HCT116 (cell line): Measurements from ENCODE around the gene FAT1. TPM values are rescaled to one million over a fixed set of nuclear protein-coding genes. Genes with fewer than 3 reads are reported as not detected.

Experiments
- ATAC-seq: fragments of 200-7000 bp; cut with Tn5 transposase; 2 replicates; pipeline ENCODE4 v1.9.1; 2020; ENCODE audit warnings: mild to moderate bottlenecking, moderate library complexity
- BruUV-seq: library from RNA; stranded (reverse); fragments of 400-500 nt; replicated peaks from 2 replicates; lab custom pipeline; 2021; lab: Mats Ljungman, UMichigan
- CTCF ChIA-PET: fragments of 300-600 bp; sonication (Branson Sonifier 250); formaldehyde crosslinking; loops from one replicate; lab custom pipeline; 2021; ENCODE audit warnings: antibody characterized with exemption; lab: Charles Lee
- POLR2A ChIA-PET: fragments of 300-600, 350-600 bp; sonication (Branson Sonifier 250); formaldehyde crosslinking; loops from one replicate; lab custom pipeline; 2021; ENCODE audit warnings: antibody characterized with exemption; lab: Charles Lee
- RAD21 ChIA-PET, 2 experiments: fragments of 300-600 bp; sonication (Branson Sonifier 250); formaldehyde crosslinking; loops; one replicate each; lab custom pipeline; 2023; ENCODE audit warnings: low total read pairs in 2 of 2; ENCODE audit not compliant: uncharacterized antibody in 2 of 2, unreplicated experiment in 2 of 2, low non-redundant PET in 1 of 2; lab: Charles Lee
- DNase-seq: peaks from one replicate; pipeline ENCODE4 v3.0.0-alpha.2; 2010; ENCODE audit warnings: low read depth, low spot score
- H2AFZ ChIP-seq: fragments of 200-600 bp; shearing (Covaris generic), sonication (generic); 2 replicates; pipeline ENCODE4 v1.6.1; 2017; ENCODE audit warnings: low read depth, mixed run types, mixed read lengths, antibody characterized with exemption, low read length; ENCODE audit not compliant: poor library complexity, severe bottlenecking
- H3K27ac ChIP-seq: 2 replicates; pipeline ENCODE4 v1.5.1; 2012; ENCODE audit warnings: low read depth, low read length
- H3K27me3 ChIP-seq: fragments of 200-600 bp; sonication (generic); 2 replicates; pipeline ENCODE4 v1.6.1; 2016; ENCODE audit warnings: mixed run types, low read length, mixed read lengths; ENCODE audit not compliant: insufficient read depth
- H3K36me3 ChIP-seq, 2 experiments: fragments of 200-500 bp in 1 of 2; fragments of 200-600 bp in 1 of 2; sonication (Bioruptor generic) in 1 of 2; sonication (generic) in 1 of 2; 2 replicates each; pipeline versions ENCODE4 v1.5.1 to v1.6.1; 2014 to 2016; ENCODE audit warnings: low read length in 2 of 2, inconsistent platforms in 1 of 2, mixed read lengths in 1 of 2, mixed run types in 1 of 2; ENCODE audit not compliant: insufficient read depth in 2 of 2, control insufficient read depth in 1 of 2
- H3K4me1 ChIP-seq, 2 experiments: fragments of 200-600 bp in 1 of 2; sonication (generic) in 1 of 2; 2 replicates each; pipeline versions ENCODE4 v1.5.1 to v1.6.1; 2012 to 2017; ENCODE audit warnings: low read length in 2 of 2, inconsistent platforms in 1 of 2, mild to moderate bottlenecking in 1 of 2, mixed read lengths in 1 of 2, mixed run types in 1 of 2, moderate library complexity in 1 of 2; ENCODE audit not compliant: insufficient read depth in 2 of 2, control insufficient read depth in 1 of 2
- H3K4me2 ChIP-seq: fragments of 200-600 bp; sonication (generic); 2 replicates; pipeline ENCODE4 v1.6.1; 2017; ENCODE audit warnings: mixed run types, low read length, mixed read lengths
- H3K4me3 ChIP-seq, 2 experiments: fragments of 200-600 bp in 1 of 2; sonication (generic) in 1 of 2; replicated peaks in 1 of 2; 2 replicates each; pipeline ENCODE4 v1.5.1; 2011 to 2016; ENCODE audit warnings: low read length in 2 of 2, control low read depth in 1 of 2, low read depth in 1 of 2, mild to moderate bottlenecking in 1 of 2, mixed read lengths in 1 of 2, mixed run types in 1 of 2
- H3K79me2 ChIP-seq: fragments of 200-600 bp; sonication (generic); 2 replicates; pipeline ENCODE4 v1.6.1; 2017; ENCODE audit warnings: mild to moderate bottlenecking, mixed run types, low read length, moderate library complexity, mixed read lengths; ENCODE audit not compliant: insufficient read depth
- H3K9ac ChIP-seq: fragments of 200-600 bp; sonication (generic); 2 replicates; pipeline ENCODE4 v1.6.1; 2016; ENCODE audit warnings: low read length, mixed read lengths
- H3K9me2 ChIP-seq: fragments of 200-600 bp; sonication (generic), shearing (Covaris generic); 2 replicates; pipeline ENCODE4 v1.6.1; 2017; ENCODE audit warnings: mixed run types, mild to moderate bottlenecking, moderate library complexity; ENCODE audit not compliant: insufficient read depth
- H3K9me3 ChIP-seq, 2 experiments: fragments of 200-500 bp in 1 of 2; fragments of 200-600 bp in 1 of 2; sonication (Bioruptor generic) in 1 of 2; sonication (generic) in 1 of 2; 2 replicates each; pipeline ENCODE4 v1.6.1; 2014 to 2017; ENCODE audit warnings: low read length in 2 of 2, mixed read lengths in 2 of 2, inconsistent platforms in 1 of 2, low read depth in 1 of 2, mild to moderate bottlenecking in 1 of 2, mixed run types in 1 of 2, moderate library complexity in 1 of 2; ENCODE audit not compliant: control insufficient read depth in 1 of 2, insufficient read depth in 1 of 2
- H4K20me1 ChIP-seq: fragments of 200-600 bp; sonication (generic), shearing (Covaris generic); 2 replicates; pipeline ENCODE4 v1.6.1; 2017; ENCODE audit warnings: mixed run types, mild to moderate bottlenecking, moderate library complexity; ENCODE audit not compliant: insufficient read depth
- CBX3 ChIP-seq: IDR thresholded peaks from 2 replicates; pipeline ENCODE4 v1.6.1; 2012; ENCODE audit warnings: low read depth
- CEBPB ChIP-seq: IDR thresholded peaks from 2 replicates; pipeline ENCODE4 v1.6.1; 2012; ENCODE audit warnings: low read depth
- CTCF ChIP-seq, 3 experiments: fragments of 200-600 bp in 1 of 3; sonication (generic) in 1 of 3; IDR thresholded peaks in 2 of 3; conservative IDR thresholded peaks in 1 of 3; 2 replicates each; pipeline ENCODE4 v1.5.1; 2012 to 2017; ENCODE audit warnings: low read depth in 2 of 3, low read length in 2 of 3, antibody characterized with exemption in 1 of 3, borderline replicate concordance in 1 of 3, control low read depth in 1 of 3, mild to moderate bottlenecking in 1 of 3, mixed read lengths in 1 of 3, mixed run types in 1 of 3, moderate library complexity in 1 of 3; ENCODE audit not compliant: insufficient read depth in 1 of 3
- EGR1 ChIP-seq: IDR thresholded peaks from 2 replicates; pipeline ENCODE4 v1.6.1; 2012; ENCODE audit warnings: low read depth
- ELF1 ChIP-seq: IDR thresholded peaks from 2 replicates; pipeline ENCODE4 v1.6.1; 2012; ENCODE audit warnings: low read depth, borderline replicate concordance
- EZH2 ChIP-seq: fragments of 200-600 bp; sonication (generic); IDR thresholded peaks from 2 replicates; pipeline ENCODE4 v1.6.1; 2017; ENCODE audit warnings: antibody characterized with exemption, mixed run types
- FOSL1 ChIP-seq: IDR thresholded peaks from 2 replicates; pipeline ENCODE4 v1.6.1; 2012; ENCODE audit warnings: low read depth
- JUND ChIP-seq: IDR thresholded peaks from 2 replicates; pipeline ENCODE4 v1.6.1; 2012
- POLR2A ChIP-seq: IDR thresholded peaks from 2 replicates; pipeline ENCODE4 v1.7.0; 2011; ENCODE audit warnings: borderline replicate concordance; ENCODE audit not compliant: insufficient read depth, insufficient read length; ENCODE audit errors: extremely low read depth
- REST ChIP-seq: IDR thresholded peaks from 2 replicates; pipeline ENCODE4 v1.6.1; 2012; ENCODE audit warnings: low read depth
- SP1 ChIP-seq: IDR thresholded peaks from 2 replicates; pipeline ENCODE4 v1.6.1; 2012; ENCODE audit warnings: low read depth
- YY1 ChIP-seq: IDR thresholded peaks from 2 replicates; pipeline ENCODE4 v1.6.1; 2011; ENCODE audit warnings: low read length, low read depth, moderate library complexity, mild to moderate bottlenecking; ENCODE audit not compliant: insufficient replicate concordance; ENCODE audit errors: extremely low read depth
- ZFX ChIP-seq: fragments of 450-650 bp; IDR thresholded peaks from 2 replicates; pipeline ENCODE4 v1.6.1; 2017
- intact Hi-C: fragments of 100-400 bp; cut with micrococcal nuclease; formaldehyde crosslinking; loops from 2 replicates; pipeline ENCODE4 v1.10.0; 2022
- total RNA-seq: library from RNA; stranded (reverse); gene quantifications from one replicate; pipeline ENCODE4 v1.2.1, GENCODE V29; 2021; ENCODE audit not compliant: unreplicated experiment

Gene FAT1
- total RNA-seq, 1 experiment from 2014 or later = 676 TPM

GRCh38 chr4:186604124-186604807, 119.4 kb downstream of the FAT1 start:
- DNase-seq (no peak), ATAC-seq (no peak)
- TF ChIP-seq CEBPB (no peak), CTCF (IDR thresholded peaks at IDR 0.05 in 2 of 3, conservative IDR thresholded peaks at IDR 0.05 in 1 of 3; ENCODE audit: borderline replicate concordance in 1 of 3, insufficient read depth in 1 of 3, low read depth in 2 of 3, low read length in 2 of 3) (no peak), SP1 (no peak)
- H3K27ac ChIP-seq = no peak overlapping the region
- H3K9me2 ChIP-seq = no peaks in the 10 kb centered on the region
- ChIA-PET CTCF (no interaction called here), RAD21 (no interaction called here), POLR2A (interaction anchor here (0.6 kb wide), 1 partner anchor 879 kb away, joined by 3 read pairs; no protein-coding TSS in a partner anchor)
- H3K9me3 ChIP-seq = no peaks in the 10 kb centered on the region
- H3K27me3 ChIP-seq = no peaks in the 10 kb centered on the region
- H2AFZ ChIP-seq = no peak overlapping the region
- peaks cover 99% of the 10 kb centered on the region for H3K79me2 ChIP-seq
- H3K4me3 ChIP-seq = no peak overlapping the region
- intact Hi-C loops = no loop called here
- H3K36me3 ChIP-seq = peaks cover 83 to 91% of the 10 kb centered on the region in 2 experiments
- H4K20me1 ChIP-seq = peaks cover 25% of the 10 kb centered on the region; the same call in 1 of the 2 replicates
- BruUV-seq = no TSS peak
- no peak overlapping the region for H3K9ac ChIP-seq
- no peak overlapping the region for H3K4me2 ChIP-seq
- no peaks in the 10 kb centered on the region for H3K4me1 ChIP-seq

GRCh38 chr4:186602978-186603377, 120.7 kb downstream of the FAT1 start:
- peaks cover 83 to 88% of the 10 kb centered on the region in 2 experiments for H3K36me3 ChIP-seq
- POLR2A ChIA-PET = no interaction called here
- TF ChIP-seq SP1 = no peak
- no peak for TF ChIP-seq ELF1
- no peak for TF ChIP-seq YY1
- no peak for TF ChIP-seq JUND
- no peak for TF ChIP-seq CBX3
- TF ChIP-seq ZFX = no peak
- TF ChIP-seq FOSL1 = no peak
- no peak for TF ChIP-seq REST
- no peak for TF ChIP-seq EGR1
- no peak for TF ChIP-seq POLR2A
- no peak for TF ChIP-seq EZH2

More at GRCh38 chr4:186602978-186603377, 120.7 kb downstream of the FAT1 start:
- RAD21 ChIA-PET = no interaction called here
- H3K4me3 ChIP-seq = no peak overlapping the region
- no TSS peak for BruUV-seq
- H4K20me1 ChIP-seq = peaks cover 25% of the 10 kb centered on the region; the same call in 1 of the 2 replicates
- no peak overlapping the region for H3K27ac ChIP-seq
- CTCF ChIA-PET = no interaction called here
- H3K9me3 ChIP-seq = no peaks in the 10 kb centered on the region
- H3K4me2 ChIP-seq = no peak overlapping the region
- intact Hi-C loops = no loop called here
- H3K79me2 ChIP-seq = peaks cover 99% of the 10 kb centered on the region
- no peaks in the 10 kb centered on the region for H3K27me3 ChIP-seq
- H3K9ac ChIP-seq = no peak overlapping the region
- no peak for ATAC-seq
- H3K4me1 ChIP-seq = no peaks in the 10 kb centered on the region
- no peaks in the 10 kb centered on the region for H3K9me2 ChIP-seq
- no peak for DNase-seq
- H2AFZ ChIP-seq = no peak overlapping the region
